ENCODE measurements around the gene ERN1.

The ERN1 gene

GRCh38 chr17:64165347-64165746, 35.4 kb upstream of the ERN1 start:
- Histone ChIP-seq H3K27ac (replicated peaks) (no peak overlapping the region), H3K4me3 (replicated peaks; ENCODE audit: insufficient read depth, low read length) (no peak overlapping the region), H3K27me3 (ENCODE audit: insufficient read depth, poor library complexity, severe bottlenecking) (no peaks in the 10 kb centered on the region)
- DNase-seq (ENCODE audit: low read depth in 1 of 2, low spot score in 1 of 2): no peak
- TF ChIP-seq POLR2AphosphoS5 (IDR thresholded peaks at IDR 0.05; ENCODE audit: low read depth) (no peak), GABPA (IDR thresholded peaks at IDR 0.05; ENCODE audit: low read depth) (no peak), SPI1 (IDR thresholded peaks at IDR 0.05; ENCODE audit: borderline replicate concordance, low read depth) (no peak), REST (IDR thresholded peaks at IDR 0.05; ENCODE audit: insufficient replicate concordance, low read depth) (no peak)
- TF ChIP-seq, protein P1, sequence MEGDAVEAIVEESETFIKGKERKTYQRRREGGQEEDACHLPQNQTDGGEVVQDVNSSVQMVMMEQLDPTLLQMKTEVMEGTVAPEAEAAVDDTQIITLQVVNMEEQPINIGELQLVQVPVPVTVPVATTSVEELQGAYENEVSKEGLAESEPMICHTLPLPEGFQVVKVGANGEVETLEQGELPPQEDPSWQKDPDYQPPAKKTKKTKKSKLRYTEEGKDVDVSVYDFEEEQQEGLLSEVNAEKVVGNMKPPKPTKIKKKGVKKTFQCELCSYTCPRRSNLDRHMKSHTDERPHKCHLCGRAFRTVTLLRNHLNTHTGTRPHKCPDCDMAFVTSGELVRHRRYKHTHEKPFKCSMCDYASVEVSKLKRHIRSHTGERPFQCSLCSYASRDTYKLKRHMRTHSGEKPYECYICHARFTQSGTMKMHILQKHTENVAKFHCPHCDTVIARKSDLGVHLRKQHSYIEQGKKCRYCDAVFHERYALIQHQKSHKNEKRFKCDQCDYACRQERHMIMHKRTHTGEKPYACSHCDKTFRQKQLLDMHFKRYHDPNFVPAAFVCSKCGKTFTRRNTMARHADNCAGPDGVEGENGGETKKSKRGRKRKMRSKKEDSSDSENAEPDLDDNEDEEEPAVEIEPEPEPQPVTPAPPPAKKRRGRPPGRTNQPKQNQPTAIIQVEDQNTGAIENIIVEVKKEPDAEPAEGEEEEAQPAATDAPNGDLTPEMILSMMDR (IDR thresholded peaks at IDR 0.05; ENCODE audit: insufficient read depth, low read length): no peak

DNA sequence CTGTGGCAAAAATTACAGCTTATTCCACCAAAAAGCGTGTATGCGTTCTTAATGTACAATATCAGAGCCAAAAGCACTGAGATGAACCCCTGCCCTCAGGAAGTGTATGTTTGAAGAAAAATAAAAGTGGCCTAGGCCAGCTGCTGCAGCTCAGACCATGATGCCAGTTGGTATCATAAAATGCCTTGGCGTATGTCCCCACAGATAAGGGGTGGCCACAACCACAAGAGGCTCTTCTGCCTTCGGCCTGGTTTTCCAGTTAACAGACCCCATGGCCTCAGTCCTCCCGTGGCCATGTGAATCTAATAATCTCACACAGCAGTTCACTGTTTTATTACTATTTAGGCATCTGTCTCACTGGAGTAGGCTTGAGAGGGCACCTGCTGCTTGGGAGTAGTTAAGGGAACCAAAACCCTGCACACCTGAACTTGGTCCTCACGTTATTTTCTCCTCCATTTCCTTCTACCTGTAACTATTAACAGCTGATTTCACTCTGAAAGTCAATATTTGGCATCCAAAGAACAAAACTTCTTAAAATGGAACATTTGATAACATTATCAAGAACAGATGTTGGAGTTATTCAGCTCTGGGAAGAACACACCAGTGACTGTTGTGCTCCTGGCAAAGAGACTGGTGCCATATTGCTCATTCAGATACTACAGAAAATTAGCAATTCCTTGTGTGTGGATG, 34.8 kb upstream of the ERN1 start:
- Histone ChIP-seq H3K27ac (replicated peaks) (no peak overlapping the region), H3K4me3 (replicated peaks; ENCODE audit: insufficient read depth, low read length) (no peak overlapping the region), H3K27me3 (ENCODE audit: insufficient read depth, poor library complexity, severe bottlenecking) (no peaks in the 10 kb centered on the region)
- no peak for DNase-seq (ENCODE audit: low read depth in 1 of 2, low spot score in 1 of 2)
- TF ChIP-seq POLR2AphosphoS5 (IDR thresholded peaks at IDR 0.05; ENCODE audit: low read depth): no peak
- no peak for TF ChIP-seq SPI1 (IDR thresholded peaks at IDR 0.05; ENCODE audit: borderline replicate concordance, low read depth)
- TF ChIP-seq GABPA (IDR thresholded peaks at IDR 0.05; ENCODE audit: low read depth): no peak
- no peak for TF ChIP-seq REST (IDR thresholded peaks at IDR 0.05; ENCODE audit: insufficient replicate concordance, low read depth)
- TF ChIP-seq, protein P1 (IDR thresholded peaks at IDR 0.05; ENCODE audit: insufficient read depth, low read length): no peak

GRCh38 chr17:64163468-64163867, 33.5 kb upstream of the ERN1 start:
- Histone ChIP-seq H3K27me3 (ENCODE audit: insufficient read depth, poor library complexity, severe bottlenecking) (no peaks in the 10 kb centered on the region), H3K4me3 (replicated peaks; ENCODE audit: insufficient read depth, low read length) (no peak overlapping the region), H3K27ac (replicated peaks) (no peak overlapping the region)
- DNase-seq (ENCODE audit: low read depth in 1 of 2, low spot score in 1 of 2): no peak
- no peak for TF ChIP-seq POLR2AphosphoS5 (IDR thresholded peaks at IDR 0.05; ENCODE audit: low read depth)
- TF ChIP-seq, protein P1 (IDR thresholded peaks at IDR 0.05; ENCODE audit: insufficient read depth, low read length): no peak
- TF ChIP-seq SPI1 (IDR thresholded peaks at IDR 0.05; ENCODE audit: borderline replicate concordance, low read depth): no peak
- TF ChIP-seq REST (IDR thresholded peaks at IDR 0.05; ENCODE audit: insufficient replicate concordance, low read depth): no peak
- TF ChIP-seq GABPA (IDR thresholded peaks at IDR 0.05; ENCODE audit: low read depth): no peak

Data from HL-60 (cell line).